ENCODE data around the gene RCC2.

GRCh38 chr1:17447501-17447992 lies 8.1 kb upstream of the RCC2 start:
- no peak for TF ChIP-seq CTCF (conservative IDR thresholded peaks at IDR 0.05)
- TF ChIP-seq ZFX (IDR thresholded peaks at IDR 0.05): no peak

All from C4-2B (cell line).